Glutamatergic neuron (in vitro differentiated cells): Measurements from ENCODE around the gene ADH5. TPM values are rescaled to one million over a fixed set of nuclear protein-coding genes. Genes with fewer than 3 reads are reported as not detected.
"Not testable (repeated sequence)": the region's sequence is repeated elsewhere in the genome, so short reads cannot be mapped to it uniquely, and the experiment has no call there.

Experiments used
- DNase-seq: peaks from one replicate; pipeline ENCODE4 v3.0.0; 2022
- H3K27ac Mint-ChIP-seq: one replicate; pipeline ENCODE4 v1.8.0; 2020; ENCODE audit warnings: mild to moderate bottlenecking, mixed read lengths, inconsistent platforms; ENCODE audit not compliant: unreplicated experiment
- H3K27me3 Mint-ChIP-seq: one replicate; pipeline ENCODE4 v1.8.0; 2020; ENCODE audit warnings: mild to moderate bottlenecking, moderate library complexity, mixed read lengths, inconsistent platforms; ENCODE audit not compliant: unreplicated experiment
- H3K36me3 Mint-ChIP-seq: one replicate; pipeline ENCODE4 v1.8.0; 2020; ENCODE audit warnings: mild to moderate bottlenecking, mixed read lengths, inconsistent platforms; ENCODE audit not compliant: unreplicated experiment
- H3K4me1 Mint-ChIP-seq: one replicate; pipeline ENCODE4 v1.8.0; 2020; ENCODE audit warnings: mild to moderate bottlenecking, low read depth, mixed read lengths, inconsistent platforms; ENCODE audit not compliant: unreplicated experiment
- H3K4me3 Mint-ChIP-seq: one replicate; pipeline ENCODE4 v1.8.0; 2020; ENCODE audit warnings: mild to moderate bottlenecking, mixed read lengths, inconsistent platforms; ENCODE audit not compliant: unreplicated experiment
- H3K9me3 Mint-ChIP-seq: one replicate; pipeline ENCODE4 v1.8.0; 2020; ENCODE audit warnings: mild to moderate bottlenecking, moderate library complexity, mixed read lengths, inconsistent platforms; ENCODE audit not compliant: unreplicated experiment
- CTCF ChIP-seq: fragments of 200-600 bp; sonication (generic); IDR thresholded peaks from one replicate; pipeline ENCODE4 v1.5.0; 2021; ENCODE audit not compliant: partially characterized antibody, unreplicated experiment
- total RNA-seq: library from RNA; stranded (reverse); fragmentation: NEBNext Ultra II Directional; extraction: Animal tissue kit (Norgen Biotek cat#: 25700); gene quantifications from one replicate; pipeline ENCODE4 v1.2.1, GENCODE V29; 2021; ENCODE audit not compliant: unreplicated experiment

Gene ADH5
- total RNA-seq, 1 donor from 2014 or later = 201 TPM

GRCh38 chr4:99076292-99076976 is 12.2 kb downstream of the ADH5 start:
- no peak overlapping the region for H3K27ac Mint-ChIP-seq
- H3K9me3 Mint-ChIP-seq = no peaks in the 10 kb centered on the region
- peaks cover 1% of the 10 kb centered on the region for H3K4me1 Mint-ChIP-seq
- no peaks in the 10 kb centered on the region for H3K27me3 Mint-ChIP-seq
- no peaks in the 10 kb centered on the region for H3K36me3 Mint-ChIP-seq
- no peak for TF ChIP-seq CTCF
- H3K4me3 Mint-ChIP-seq = no peak overlapping the region
- no peak for DNase-seq

- H3K27ac Mint-ChIP-seq = no peak overlapping the region
- H3K36me3 Mint-ChIP-seq = no peaks in the 10 kb centered on the region
- DNase-seq = no peak
- no peaks in the 10 kb centered on the region for H3K9me3 Mint-ChIP-seq
- no peak overlapping the region for H3K4me3 Mint-ChIP-seq
- peaks cover 1% of the 10 kb centered on the region for H3K4me1 Mint-ChIP-seq
- no peak for TF ChIP-seq CTCF
- H3K27me3 Mint-ChIP-seq = no peaks in the 10 kb centered on the region
These were observed 13.8 kb downstream of the ADH5 start for GRCh38 chr4:99074816-99075215.

- H3K27ac Mint-ChIP-seq = no peak overlapping the region
These were observed 17.4 kb downstream of the ADH5 start for GRCh38 chr4:99071159-99071558.

GRCh38 chr4:99067617-99068016 is 21.0 kb downstream of the ADH5 start:
- H3K4me1 Mint-ChIP-seq = no peaks in the 10 kb centered on the region
- no peaks in the 10 kb centered on the region for H3K36me3 Mint-ChIP-seq
- H3K4me3 Mint-ChIP-seq = no peak overlapping the region
- H3K27ac Mint-ChIP-seq = no peak overlapping the region
- no peak for TF ChIP-seq CTCF
- H3K27me3 Mint-ChIP-seq = peaks cover 2% of the 10 kb centered on the region
- DNase-seq = no peak
- H3K9me3 Mint-ChIP-seq = no peaks in the 10 kb centered on the region

More at GRCh38 chr4:99071159-99071558, 17.4 kb downstream of the ADH5 start:
- Mint-ChIP-seq H3K9me3 (no peaks in the 10 kb centered on the region), H3K4me3 (no peak overlapping the region), H3K4me1 (no peaks in the 10 kb centered on the region), H3K27me3 (no peaks in the 10 kb centered on the region), H3K36me3 (no peaks in the 10 kb centered on the region)
- no peak for TF ChIP-seq CTCF
- no peak for DNase-seq

- H3K27ac Mint-ChIP-seq, H3K9me3 Mint-ChIP-seq, H3K36me3 Mint-ChIP-seq, DNase-seq, H3K27me3 Mint-ChIP-seq, H3K4me3 Mint-ChIP-seq, H3K4me1 Mint-ChIP-seq: not testable (repeated sequence)
These were observed 23.1 kb downstream of the ADH5 start for GRCh38 chr4:99065521-99065920.
